ENCODE data around the gene ZSCAN26. TPM values are rescaled to one million over a fixed set of nuclear protein-coding genes. Genes with fewer than 3 reads are reported as not detected.
"Not testable (repeated sequence)": the region's sequence is repeated elsewhere in the genome, so short reads cannot be mapped to it uniquely, and the experiment has no call there.

ZSCAN26 gene
- total RNA-seq, 1 donor, result 21.6 TPM

GRCh38 chr6:28312939-28313338, 46.0 kb downstream of the ZSCAN26 start:
- no peak overlapping the region for H3K4me3 ChIP-seq (ENCODE audit: low read depth, low read length)
- TF ChIP-seq CTCF (IDR thresholded peaks at IDR 0.05; ENCODE audit: insufficient read depth, low read depth, low read length), result no peak
- no peak for DNase-seq (ENCODE audit: low read depth)

- H3K4me3 ChIP-seq (ENCODE audit: low read depth, low read length), result no peak overlapping the region
- no peak for TF ChIP-seq CTCF (IDR thresholded peaks at IDR 0.05; ENCODE audit: insufficient read depth, low read depth, low read length)
- DNase-seq (ENCODE audit: low read depth), result no peak
These were observed 48.7 kb downstream of the ZSCAN26 start for GRCh38 chr6:28315628-28316027.

GRCh38 chr6:28317866-28318265, 50.9 kb downstream of the ZSCAN26 start:
- not testable (repeated sequence) for H3K4me3 ChIP-seq (ENCODE audit: low read depth, low read length); DNase-seq (ENCODE audit: low read depth)

- no peak overlapping the region for H3K4me3 ChIP-seq (ENCODE audit: low read depth, low read length)
- no peak for TF ChIP-seq CTCF (IDR thresholded peaks at IDR 0.05; ENCODE audit: insufficient read depth, low read depth, low read length)
- DNase-seq (ENCODE audit: low read depth), result no peak
These were observed 55.7 kb downstream of the ZSCAN26 start for GRCh38 chr6:28322661-28323060.

- TF ChIP-seq CTCF (IDR thresholded peaks at IDR 0.05; ENCODE audit: insufficient read depth, low read depth, low read length), result no peak
- H3K4me3 ChIP-seq (ENCODE audit: low read depth, low read length), result no peak overlapping the region
- no peak for DNase-seq (ENCODE audit: low read depth)
These were observed 57.0 kb downstream of the ZSCAN26 start for GRCh38 chr6:28323813-28324424.

- DNase-seq (ENCODE audit: low read depth), result no peak
- TF ChIP-seq CTCF (IDR thresholded peaks at IDR 0.05; ENCODE audit: insufficient read depth, low read depth, low read length), result no peak
- no peak overlapping the region for H3K4me3 ChIP-seq (ENCODE audit: low read depth, low read length)
These were observed 59.5 kb downstream of the ZSCAN26 start for GRCh38 chr6:28326371-28326948.

Small RNAs within 50 kb of the gene (small RNA-seq; reads per million reads assigned to genes)
- gene AL021997.1 (not detected), gene AL021997.2 (not detected)

Other genes starting within 250 kb of the ZSCAN26 start
- 0.32 and 0.86 TPM in 2 replicates for gene ZNF165, start 186.6 kb upstream of the ZSCAN26 start, total RNA-seq
- 2.2 and 3.2 TPM in 2 replicates for gene ZSCAN16, start 142.5 kb upstream of the ZSCAN26 start, total RNA-seq
- gene ZKSCAN8, start 125.3 kb upstream of the ZSCAN26 start, total RNA-seq, result 14.5 and 20.3 TPM in 2 replicates
- 11.7 and 13.9 TPM in 2 replicates for gene ZSCAN9, start 41.9 kb upstream of the ZSCAN26 start, total RNA-seq
- 5.2 and 5.5 TPM in 2 replicates for gene ZKSCAN4, start 14.9 kb upstream of the ZSCAN26 start, total RNA-seq
- gene NKAPL, start 7.8 kb upstream of the ZSCAN26 start, total RNA-seq, result 0.64 and 1.7 TPM in 2 replicates
- gene PGBD1, start 14.4 kb downstream of the ZSCAN26 start, total RNA-seq, result 5.6 and 6.8 TPM in 2 replicates
- 3.5 and 3.9 TPM in 2 replicates for gene ZSCAN31, start 69.0 kb downstream of the ZSCAN26 start, total RNA-seq
- 3.2 and 4.7 TPM in 2 replicates for gene ZKSCAN3, start 82.8 kb downstream of the ZSCAN26 start, total RNA-seq
- 6.9 and 8.1 TPM in 2 replicates for gene ZSCAN12, start 132.6 kb downstream of the ZSCAN26 start, total RNA-seq
- 4.3 and 9.0 TPM in 2 replicates for gene ZSCAN23, start 176.3 kb downstream of the ZSCAN26 start, total RNA-seq
- gene GPX6, start 248.7 kb downstream of the ZSCAN26 start, total RNA-seq, result not detected in 2 replicates